Mesenchymal stem cell (in vitro differentiated cells and primary cell): ENCODE results near the gene GMPR. TPM values are rescaled to one million over a fixed set of nuclear protein-coding genes. Genes with fewer than 3 reads are reported as not detected.

Source experiments
- DNase-seq: peaks from one replicate; pipeline ENCODE4 v3.0.0-alpha.2; 2013
- H2AFZ ChIP-seq: one replicate; pipeline ENCODE4 v1.6.1; 2013; ENCODE audit warnings: low read depth, mild to moderate bottlenecking, control low read depth, inconsistent platforms, low read length, moderate library complexity
- H2AK5ac ChIP-seq: 2 replicates; pipeline ENCODE4 v1.6.1; 2013; ENCODE audit warnings: low read length, moderate library complexity, mild to moderate bottlenecking, inconsistent platforms; ENCODE audit not compliant: severe bottlenecking
- H2BK120ac ChIP-seq: one replicate; pipeline ENCODE4 v1.6.1; 2013; ENCODE audit warnings: low read depth, mild to moderate bottlenecking, inconsistent platforms, low read length, moderate library complexity
- H2BK12ac ChIP-seq, 2 experiments: one replicate each; pipeline ENCODE4 v1.6.1; 2013; ENCODE audit warnings: inconsistent platforms in 2 of 2, low read length in 2 of 2, mild to moderate bottlenecking in 2 of 2, moderate library complexity in 2 of 2, control low read depth in 1 of 2
- H2BK15ac ChIP-seq: one replicate; pipeline ENCODE4 v1.6.1; 2013; ENCODE audit warnings: mild to moderate bottlenecking, low read depth, inconsistent platforms; ENCODE audit not compliant: poor library complexity, severe bottlenecking
- H2BK5ac ChIP-seq: 2 replicates; pipeline ENCODE4 v1.6.1; 2013; ENCODE audit warnings: low read depth, mild to moderate bottlenecking, low read length, control low read depth, inconsistent platforms; ENCODE audit not compliant: poor library complexity, severe bottlenecking
- H3K14ac ChIP-seq, 2 experiments: one replicate each; pipeline ENCODE4 v1.6.1; 2013; ENCODE audit warnings: inconsistent platforms in 2 of 2, low read length in 2 of 2, control low read depth in 1 of 2, mild to moderate bottlenecking in 1 of 2, moderate library complexity in 1 of 2
- H3K18ac ChIP-seq, 2 experiments: one replicate each; pipeline ENCODE4 v1.6.1; 2013; ENCODE audit warnings: inconsistent platforms in 2 of 2, low read length in 2 of 2, control low read depth in 1 of 2, low read depth in 1 of 2, mild to moderate bottlenecking in 1 of 2
- H3K23ac ChIP-seq, 2 experiments: one replicate each; pipeline ENCODE4 v1.6.1; 2013; ENCODE audit warnings: inconsistent platforms in 2 of 2, low read length in 2 of 2, mild to moderate bottlenecking in 2 of 2, moderate library complexity in 2 of 2, control low read depth in 1 of 2
- H3K27ac ChIP-seq: 2 replicates; pipeline ENCODE4 v1.5.1; 2013; ENCODE audit warnings: mild to moderate bottlenecking, moderate library complexity, low read length, control low read depth, inconsistent platforms; ENCODE audit not compliant: poor library complexity, severe bottlenecking
- H3K27me3 ChIP-seq, 2 experiments: 2 replicates each; pipeline versions ENCODE4 v1.6.1 to v1.7.0; 2013; ENCODE audit warnings: low read length in 2 of 2, mild to moderate bottlenecking in 2 of 2, moderate library complexity in 2 of 2, control low read depth in 1 of 2, inconsistent platforms in 1 of 2; ENCODE audit not compliant: control insufficient read depth in 1 of 2, insufficient read depth in 1 of 2
- H3K36me3 ChIP-seq, 2 experiments: 2 replicates each; pipeline versions ENCODE4 v1.6.1 to v1.7.0; 2013; ENCODE audit warnings: low read length in 2 of 2, control low read depth in 1 of 2, inconsistent platforms in 1 of 2, low read depth in 1 of 2, mild to moderate bottlenecking in 1 of 2; ENCODE audit not compliant: insufficient read depth in 2 of 2, control insufficient read depth in 1 of 2
- H3K4ac ChIP-seq, 2 experiments: one replicate each; pipeline ENCODE4 v1.6.1; 2013; ENCODE audit warnings: inconsistent platforms in 2 of 2, low read length in 2 of 2, mild to moderate bottlenecking in 2 of 2, moderate library complexity in 2 of 2, control low read depth in 1 of 2, low read depth in 1 of 2
- H3K4me1 ChIP-seq: 2 replicates; pipeline ENCODE4 v1.6.1; 2013; ENCODE audit warnings: low read depth, low read length, control low read depth; ENCODE audit not compliant: control insufficient read depth, insufficient read depth
- H3K4me2 ChIP-seq: 2 replicates; pipeline ENCODE4 v1.6.1; 2013; ENCODE audit warnings: low read length, mild to moderate bottlenecking, inconsistent platforms; ENCODE audit not compliant: poor library complexity, severe bottlenecking
- H3K4me3 ChIP-seq, 2 experiments: 2 replicates each; pipeline versions ENCODE4 v1.5.1 to v1.7.0; 2013; ENCODE audit warnings: low read length in 2 of 2, mild to moderate bottlenecking in 2 of 2, control low read depth in 1 of 2, low read depth in 1 of 2; ENCODE audit not compliant: insufficient read depth in 1 of 2
- H3K79me1 ChIP-seq: replicated peaks from 2 replicates; pipeline ENCODE4 v1.6.1; 2013; ENCODE audit warnings: mild to moderate bottlenecking, control low read depth, low read length, inconsistent platforms; ENCODE audit not compliant: poor library complexity, severe bottlenecking
- H3K9ac ChIP-seq: 2 replicates; pipeline ENCODE4 v1.7.0; 2013; ENCODE audit warnings: mild to moderate bottlenecking, low read length, moderate library complexity
- H3K9me3 ChIP-seq: 2 replicates; pipeline ENCODE4 v1.7.0; 2013; ENCODE audit warnings: mild to moderate bottlenecking, low read length; ENCODE audit not compliant: control insufficient read depth
- H4K8ac ChIP-seq: one replicate; pipeline ENCODE4 v1.6.1; 2013; ENCODE audit warnings: inconsistent platforms, mild to moderate bottlenecking, low read length, moderate library complexity
- H4K91ac ChIP-seq: one replicate; pipeline ENCODE4 v1.6.1; 2013; ENCODE audit warnings: mild to moderate bottlenecking, low read length, inconsistent platforms
- WGBS: methylation state at CpG from one replicate; pipeline ENCODE4 v1.1.7; 2013; ENCODE audit warnings: mixed read lengths; 5-methylcytosine and 5-hydroxymethylcytosine counted together
- small RNA-seq: library from polyadenylated mRNA; stranded (forward); fragments of <200 nt; extraction: miRNeasy Mini kit (QIAGEN cat#:217004); gene quantifications from one replicate; pipeline ENCODE3, GENCODE V24; 2013; ENCODE audit warnings: low read depth

The GMPR gene

DNA sequence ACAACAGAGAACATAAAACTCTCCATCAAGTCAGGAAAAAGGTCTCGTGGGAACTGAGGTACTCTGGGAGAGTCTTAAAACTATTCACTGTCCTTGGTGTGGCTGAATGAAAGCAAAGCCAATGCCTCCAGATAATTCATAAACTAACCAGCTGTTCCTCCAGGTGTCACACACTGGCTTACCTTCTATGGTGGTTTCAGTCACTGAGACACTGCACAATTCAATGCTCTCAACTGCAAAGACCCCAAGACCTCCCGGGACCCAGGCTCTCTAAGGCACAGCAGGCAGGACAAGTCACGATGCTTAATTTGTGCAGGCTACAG, 100.8 kb downstream of the GMPR start:
- Histone ChIP-seq H3K4me1 (peaks cover 20% of the 10 kb centered on the region), H2AK5ac (no peak overlapping the region), H2BK5ac (no peak overlapping the region), H3K4me3 (peak overlapping the region in 1 of 2 experiments; percentile 29), H3K9ac (peak overlapping the region; percentile 62), H3K18ac (peak overlapping the region; percentile 31 to 50), H3K79me1 (peaks cover 10% of the 10 kb centered on the region), H4K91ac (no peak overlapping the region), H4K8ac (peak overlapping the region; percentile 67), H3K23ac (no peak overlapping the region), H3K4me2 (no peak overlapping the region), H2BK120ac (no peak overlapping the region), H2BK12ac (peak overlapping the region; percentile 60 to 66), H3K14ac (no peak overlapping the region), H3K9me3 (no peaks in the 10 kb centered on the region), H2AFZ (no peak overlapping the region), H3K36me3 (no peaks in the 10 kb centered on the region), H3K27me3 (no peaks in the 10 kb centered on the region), H2BK15ac (no peak overlapping the region), H3K27ac (peak overlapping the region; percentile 74), H3K4ac (peak overlapping the region in 1 of 2 experiments; percentile 83)
- WGBS: 51% methylated on average over 3 of the region's 3 CpGs
- no peak for DNase-seq

DNA sequence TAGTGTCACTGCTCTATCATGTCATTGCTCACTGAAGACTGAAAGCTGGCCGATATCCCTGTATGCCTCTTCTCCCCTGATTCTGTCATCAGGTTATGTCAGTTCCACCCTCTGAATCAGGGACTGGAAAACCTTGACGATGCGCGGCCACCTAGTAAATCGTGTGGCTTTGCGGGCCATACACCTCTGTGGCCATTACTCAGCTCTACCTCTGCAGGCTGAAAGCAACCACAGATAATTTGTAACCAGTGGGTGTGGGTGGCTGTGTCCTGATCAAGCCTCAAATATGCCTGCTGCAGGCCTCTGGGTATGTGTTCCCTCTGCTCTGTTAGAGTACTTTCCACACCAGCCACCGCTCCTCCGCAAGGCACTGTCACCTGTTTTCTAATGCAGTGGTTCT, 105.2 kb downstream of the GMPR start:
- Histone ChIP-seq H2AK5ac (peak overlapping the region; percentile 4), H2BK15ac (no peak overlapping the region), H4K8ac (peak overlapping the region; percentile 64), H3K23ac (no peak overlapping the region), H3K9ac (no peak overlapping the region), H3K9me3 (no peaks in the 10 kb centered on the region), H3K27ac (no peak overlapping the region), H2BK120ac (peak overlapping the region; percentile 11), H2AFZ (no peak overlapping the region), H4K91ac (peak overlapping the region; percentile 71), H3K27me3 (no peaks in the 10 kb centered on the region), H3K14ac (peak overlapping the region in 1 of 2 experiments; percentile 44), H3K4me1 (peaks cover 18% of the 10 kb centered on the region), H3K18ac (peak overlapping the region; percentile 44 to 54), H3K36me3 (peaks cover 0 to 6% of the 10 kb centered on the region in 2 experiments), H3K79me1 (peaks cover 8% of the 10 kb centered on the region), H2BK12ac (peak overlapping the region; percentile 6 to 31), H3K4ac (peak overlapping the region; percentile 29 to 42), H3K4me3 (no peak overlapping the region), H2BK5ac (no peak overlapping the region), H3K4me2 (no peak overlapping the region)
- no peak for DNase-seq
- WGBS: 96% methylated on average over 8 of the region's 8 CpGs

DNA sequence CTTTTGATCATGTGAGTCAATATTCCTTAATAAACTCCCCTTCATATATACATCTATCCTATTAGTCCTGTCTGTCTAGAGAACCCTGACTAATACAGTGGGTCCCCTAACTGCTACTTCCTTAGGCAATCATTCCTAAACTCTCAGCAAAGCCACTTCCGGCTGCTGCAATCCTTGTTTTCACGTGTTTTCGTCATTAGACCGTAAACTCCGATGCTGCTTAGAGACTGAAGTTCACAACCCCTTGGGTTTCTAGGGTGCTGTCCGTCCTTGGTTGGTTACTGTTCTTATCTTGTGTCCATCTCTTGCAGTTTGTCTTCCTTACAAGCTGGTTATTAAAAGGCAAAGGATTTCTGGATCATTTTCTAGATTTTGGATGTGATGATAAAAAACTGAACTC, 106.4 kb downstream of the GMPR start:
- no peaks in the 10 kb centered on the region for H3K9me3 ChIP-seq
- no peak overlapping the region for H2AFZ ChIP-seq
- H3K4me1 ChIP-seq: peaks cover 15% of the 10 kb centered on the region
- H2BK12ac ChIP-seq: peak overlapping the region; percentile 6 to 31
- H3K14ac ChIP-seq: no peak overlapping the region
- no peak overlapping the region for H2AK5ac ChIP-seq
- H3K27me3 ChIP-seq: no peaks in the 10 kb centered on the region
- H3K36me3 ChIP-seq: peaks cover 0 to 6% of the 10 kb centered on the region in 2 experiments
- peak; percentile 99 for DNase-seq
- H3K4ac ChIP-seq: peak overlapping the region; percentile 42 to 75
- no peak overlapping the region for H4K91ac ChIP-seq
- peaks cover 8% of the 10 kb centered on the region for H3K79me1 ChIP-seq
- H2BK120ac ChIP-seq: no peak overlapping the region
- peak overlapping the region; percentile 83 for H4K8ac ChIP-seq
- peak overlapping the region in 1 of 2 experiments; percentile 15 for H3K18ac ChIP-seq
- H3K23ac ChIP-seq: no peak overlapping the region
- no peak overlapping the region for H3K4me3 ChIP-seq
- H3K9ac ChIP-seq: peak overlapping the region; percentile 73
- H2BK15ac ChIP-seq: no peak overlapping the region
- 5% methylated on average over 6 of the region's 6 CpGs for WGBS
- no peak overlapping the region for H3K4me2 ChIP-seq
- peak overlapping the region; percentile 63 for H3K27ac ChIP-seq
- H2BK5ac ChIP-seq: no peak overlapping the region

Small RNA genes within 50 kb of the gene (small RNA-seq; reads per million reads assigned to genes)
- not detected for gene RF00019
- gene RNU6-1114P: not detected
